GM21423 (cell line): Measurements from ENCODE around the gene SUGCT.

Experiments used
- ATAC-seq: cut with Tn5 transposase; IDR thresholded peaks from one replicate; pipeline ENCODE4 v1.9.1; 2021; ENCODE audit warnings: mild to moderate bottlenecking, moderate library complexity; ENCODE audit not compliant: unreplicated experiment

SUGCT gene

GRCh38 chr7:40755438-40755837 is 620.6 kb downstream of the SUGCT start:
- no peak for ATAC-seq

GRCh38 chr7:40757109-40757508 is 622.3 kb downstream of the SUGCT start:
- no peak for ATAC-seq

GRCh38 chr7:40758590-40758989 is 623.8 kb downstream of the SUGCT start:
- ATAC-seq = no peak

GRCh38 chr7:40760293-40760964 is 625.6 kb downstream of the SUGCT start:
- ATAC-seq = no peak

GRCh38 chr7:40760987-40761386 is 626.2 kb downstream of the SUGCT start:
- ATAC-seq = no peak

GRCh38 chr7:40761762-40762560 is 627.2 kb downstream of the SUGCT start:
- ATAC-seq = no peak

- no peak for ATAC-seq
Observed at GRCh38 chr7:40763319-40764287, 628.8 kb downstream of the SUGCT start.

GRCh38 chr7:40765639-40766038 is 630.8 kb downstream of the SUGCT start:
- ATAC-seq = no peak

GRCh38 chr7:40772096-40772495 is 637.3 kb downstream of the SUGCT start:
- ATAC-seq = no peak

- ATAC-seq = no peak
Observed at GRCh38 chr7:40773656-40774055, 638.9 kb downstream of the SUGCT start.

GRCh38 chr7:40775877-40776276 is 641.1 kb downstream of the SUGCT start:
- ATAC-seq = no peak

- ATAC-seq = no peak
Observed at GRCh38 chr7:40777730-40778312, 643.0 kb downstream of the SUGCT start.

GRCh38 chr7:40780460-40780859 is 645.7 kb downstream of the SUGCT start:
- no peak for ATAC-seq

GRCh38 chr7:40782836-40783235 is 648.0 kb downstream of the SUGCT start:
- ATAC-seq = no peak

GRCh38 chr7:40784176-40784575 is 649.4 kb downstream of the SUGCT start:
- no peak for ATAC-seq

- no peak for ATAC-seq
Observed at GRCh38 chr7:40786909-40787308, 652.1 kb downstream of the SUGCT start.

- no peak for ATAC-seq
Observed at GRCh38 chr7:40793132-40793531, 658.3 kb downstream of the SUGCT start.

GRCh38 chr7:40795607-40796006 is 660.8 kb downstream of the SUGCT start:
- ATAC-seq = no peak

- no peak for ATAC-seq
Observed at GRCh38 chr7:40796723-40797122, 661.9 kb downstream of the SUGCT start.

- no peak for ATAC-seq
Observed at GRCh38 chr7:40798613-40799012, 663.8 kb downstream of the SUGCT start.
